Right forelimb (tissue), 1 donor: ENCODE measurements around the gene RANBP10.
A peak's percentile ranks its signal among the peaks of the same experiment; 100 is the strongest.

Source experiments
- DNase-seq: peaks from one replicate; pipeline ENCODE4 v3.0.0-alpha.2; 2018

RANBP10 gene

GRCh38 chr16:67734731-67735201, 71.6 kb downstream of the RANBP10 start:
- DNase-seq, result no peak

GRCh38 chr16:67733734-67734470, 72.5 kb downstream of the RANBP10 start:
- DNase-seq, result no peak

GRCh38 chr16:67731753-67732095, 74.6 kb downstream of the RANBP10 start:
- no peak for DNase-seq

- DNase-seq, result no peak
These were observed 75.1 kb downstream of the RANBP10 start for GRCh38 chr16:67731071-67731752.

GRCh38 chr16:67730326-67730725, 76.0 kb downstream of the RANBP10 start:
- no peak for DNase-seq

- DNase-seq, result no peak
These were observed 76.6 kb downstream of the RANBP10 start for GRCh38 chr16:67729636-67730248.

GRCh38 chr16:67727521-67728485, 78.6 kb downstream of the RANBP10 start:
- DNase-seq, result no peak

GRCh38 chr16:67726106-67727034, 80.0 kb downstream of the RANBP10 start:
- DNase-seq, result no peak

- no peak for DNase-seq
These were observed 82.5 kb downstream of the RANBP10 start for GRCh38 chr16:67723911-67724305.

- no peak for DNase-seq
These were observed 83.0 kb downstream of the RANBP10 start for GRCh38 chr16:67723151-67723910.

- DNase-seq, result no peak
These were observed 86.1 kb downstream of the RANBP10 start for GRCh38 chr16:67720236-67720635.

GRCh38 chr16:67719778-67720144, 86.6 kb downstream of the RANBP10 start:
- peak; percentile 52 for DNase-seq

GRCh38 chr16:67719048-67719777, 87.1 kb downstream of the RANBP10 start, which contains the start of gene GFOD2:
Gene GFOD2, minus strand, starts transcription at chr16:67719316. Its CDS starts 33,601 bp downstream, at chr16:67685715.
- peak; percentile 99 for DNase-seq

- no peak for DNase-seq
These were observed 87.7 kb downstream of the RANBP10 start for GRCh38 chr16:67718668-67719047.

GRCh38 chr16:67716097-67716496, 90.3 kb downstream of the RANBP10 start:
- DNase-seq, result no peak

- no peak for DNase-seq
These were observed 91.8 kb downstream of the RANBP10 start for GRCh38 chr16:67714522-67714921.

- DNase-seq, result no peak
These were observed 92.6 kb downstream of the RANBP10 start for GRCh38 chr16:67713647-67714273.

- no peak for DNase-seq
These were observed 95.8 kb downstream of the RANBP10 start for GRCh38 chr16:67710607-67711006.

GRCh38 chr16:67709050-67709449, 97.3 kb downstream of the RANBP10 start:
- DNase-seq, result no peak

- no peak for DNase-seq
These were observed 98.0 kb downstream of the RANBP10 start for GRCh38 chr16:67708368-67708771.
